Progenitor cell of endocrine pancreas (in vitro differentiated cells): ENCODE results near the gene RNU6-1. TPM values are rescaled to one million over a fixed set of nuclear protein-coding genes. Genes with fewer than 3 reads are reported as not detected.

Experiments used
- DNase-seq: peaks from one replicate; pipeline ENCODE4 v3.0.0; 2021; ENCODE audit warnings: low spot score; ENCODE audit not compliant: unreplicated experiment
- H3K27ac Mint-ChIP-seq: 2 replicates; pipeline ENCODE4 v1.8.0; 2021; ENCODE audit warnings: mild to moderate bottlenecking, moderate library complexity, mixed read lengths
- H3K27me3 Mint-ChIP-seq: 2 replicates; pipeline ENCODE4 v1.8.0; 2021; ENCODE audit warnings: mixed read lengths
- H3K36me3 Mint-ChIP-seq: 2 replicates; pipeline ENCODE4 v1.8.0; 2022; ENCODE audit warnings: mixed read lengths; ENCODE audit not compliant: insufficient read depth
- H3K4me1 Mint-ChIP-seq: 2 replicates; pipeline ENCODE4 v1.8.0; 2021; ENCODE audit warnings: low read depth, mixed read lengths
- H3K4me3 Mint-ChIP-seq: 2 replicates; pipeline ENCODE4 v1.8.0; 2021; ENCODE audit warnings: low read depth, mild to moderate bottlenecking, moderate library complexity, mixed read lengths
- H3K9me3 Mint-ChIP-seq: 2 replicates; pipeline ENCODE4 v1.8.0; 2021; ENCODE audit warnings: low read depth, mixed read lengths
- total RNA-seq: library from RNA; stranded (reverse); gene quantifications from 2 replicates; pipeline ENCODE4 v1.2.1, GENCODE V29; 2021
- TF ChIP-seq, protein P1 (sequence below): fragments of 200-600 bp; sonication (generic); IDR thresholded peaks from one replicate; pipeline ENCODE4 v1.5.0; 2021; ENCODE audit warnings: antibody characterized with exemption, mild to moderate bottlenecking; ENCODE audit not compliant: unreplicated experiment

Gene RNU6-1
- total RNA-seq, 1 donor from 2014 or later = not detected

DNA sequence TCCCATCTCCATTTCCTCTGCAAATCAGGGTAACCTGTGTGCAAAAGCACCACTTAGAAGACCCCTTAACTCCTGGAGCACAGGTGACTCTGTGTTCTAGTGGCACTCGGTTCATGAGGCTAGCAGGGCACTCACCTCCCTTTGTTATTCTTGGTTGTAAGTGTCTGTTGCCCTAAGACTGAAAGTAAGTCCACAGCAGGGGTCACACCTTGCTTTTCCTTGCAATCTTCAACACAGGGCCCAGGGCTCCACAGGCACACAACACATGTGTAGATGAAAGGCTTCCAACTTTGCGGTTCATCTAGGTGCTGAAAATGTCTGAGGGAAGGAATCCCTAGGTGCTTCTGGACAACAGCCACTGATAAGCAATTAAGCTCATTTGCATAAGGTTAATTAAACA, 2.9 kb downstream of the RNU6-1 start:
- TF ChIP-seq, protein P1, sequence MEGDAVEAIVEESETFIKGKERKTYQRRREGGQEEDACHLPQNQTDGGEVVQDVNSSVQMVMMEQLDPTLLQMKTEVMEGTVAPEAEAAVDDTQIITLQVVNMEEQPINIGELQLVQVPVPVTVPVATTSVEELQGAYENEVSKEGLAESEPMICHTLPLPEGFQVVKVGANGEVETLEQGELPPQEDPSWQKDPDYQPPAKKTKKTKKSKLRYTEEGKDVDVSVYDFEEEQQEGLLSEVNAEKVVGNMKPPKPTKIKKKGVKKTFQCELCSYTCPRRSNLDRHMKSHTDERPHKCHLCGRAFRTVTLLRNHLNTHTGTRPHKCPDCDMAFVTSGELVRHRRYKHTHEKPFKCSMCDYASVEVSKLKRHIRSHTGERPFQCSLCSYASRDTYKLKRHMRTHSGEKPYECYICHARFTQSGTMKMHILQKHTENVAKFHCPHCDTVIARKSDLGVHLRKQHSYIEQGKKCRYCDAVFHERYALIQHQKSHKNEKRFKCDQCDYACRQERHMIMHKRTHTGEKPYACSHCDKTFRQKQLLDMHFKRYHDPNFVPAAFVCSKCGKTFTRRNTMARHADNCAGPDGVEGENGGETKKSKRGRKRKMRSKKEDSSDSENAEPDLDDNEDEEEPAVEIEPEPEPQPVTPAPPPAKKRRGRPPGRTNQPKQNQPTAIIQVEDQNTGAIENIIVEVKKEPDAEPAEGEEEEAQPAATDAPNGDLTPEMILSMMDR = no peak
- Mint-ChIP-seq H3K9me3 (no peaks in the 10 kb centered on the region), H3K4me1 (peaks cover 25% of the 10 kb centered on the region), H3K36me3 (peaks cover 2% of the 10 kb centered on the region), H3K27ac (no peak overlapping the region), H3K27me3 (peaks cover 68% of the 10 kb centered on the region), H3K4me3 (no peak overlapping the region)
- no peak for DNase-seq

DNA sequence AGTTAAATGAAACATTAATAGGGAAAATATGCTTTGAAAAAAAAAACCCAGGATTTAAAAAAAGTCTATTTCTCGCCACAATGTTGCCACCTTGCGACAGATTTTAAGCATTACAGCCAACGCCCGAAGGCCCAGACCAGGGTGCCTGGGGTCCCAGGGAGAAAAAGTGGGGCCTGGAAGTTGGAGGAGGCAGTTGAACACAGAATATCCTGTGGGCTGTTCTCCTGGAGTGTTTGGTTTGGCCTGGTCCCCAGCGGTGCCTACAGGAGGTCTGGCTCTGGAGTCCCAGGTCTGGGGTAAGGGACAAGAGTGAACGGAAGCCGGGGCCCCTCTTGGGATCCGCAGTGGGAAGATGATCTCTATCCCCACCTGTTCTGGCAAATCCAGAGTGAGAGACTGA, 3.4 kb downstream of the RNU6-1 start:
- Mint-ChIP-seq H3K27ac (no peak overlapping the region), H3K27me3 (peaks cover 73% of the 10 kb centered on the region), H3K4me3 (peak overlapping the region; percentile 53), H3K36me3 (peaks cover 2% of the 10 kb centered on the region), H3K9me3 (no peaks in the 10 kb centered on the region), H3K4me1 (peaks cover 24% of the 10 kb centered on the region)
- no peak for DNase-seq
- TF ChIP-seq, protein P1 = peak; percentile 84

DNA sequence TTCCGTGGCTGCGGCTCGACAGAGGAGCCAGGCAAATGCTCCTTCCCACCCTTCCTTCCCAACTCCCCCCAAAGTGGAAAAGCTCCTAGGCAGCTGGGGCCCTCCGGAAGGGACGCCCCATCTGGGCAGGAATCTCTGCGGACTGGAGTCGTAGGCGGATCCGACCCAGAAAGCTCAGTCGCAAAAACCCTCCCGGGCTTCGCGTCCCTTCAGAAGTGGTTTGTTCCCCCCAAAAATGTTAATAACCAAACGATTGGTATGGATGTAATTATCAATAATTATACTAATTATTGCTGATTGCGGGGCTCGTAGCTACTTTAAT, 3.8 kb downstream of the RNU6-1 start:
- DNase-seq = no peak
- Mint-ChIP-seq H3K27ac (peak overlapping the region; percentile 77), H3K36me3 (peaks cover 2% of the 10 kb centered on the region), H3K27me3 (peaks cover 76% of the 10 kb centered on the region), H3K4me3 (peak overlapping the region; percentile 53), H3K9me3 (no peaks in the 10 kb centered on the region), H3K4me1 (peaks cover 20% of the 10 kb centered on the region)
- TF ChIP-seq, protein P1 = no peak

DNA sequence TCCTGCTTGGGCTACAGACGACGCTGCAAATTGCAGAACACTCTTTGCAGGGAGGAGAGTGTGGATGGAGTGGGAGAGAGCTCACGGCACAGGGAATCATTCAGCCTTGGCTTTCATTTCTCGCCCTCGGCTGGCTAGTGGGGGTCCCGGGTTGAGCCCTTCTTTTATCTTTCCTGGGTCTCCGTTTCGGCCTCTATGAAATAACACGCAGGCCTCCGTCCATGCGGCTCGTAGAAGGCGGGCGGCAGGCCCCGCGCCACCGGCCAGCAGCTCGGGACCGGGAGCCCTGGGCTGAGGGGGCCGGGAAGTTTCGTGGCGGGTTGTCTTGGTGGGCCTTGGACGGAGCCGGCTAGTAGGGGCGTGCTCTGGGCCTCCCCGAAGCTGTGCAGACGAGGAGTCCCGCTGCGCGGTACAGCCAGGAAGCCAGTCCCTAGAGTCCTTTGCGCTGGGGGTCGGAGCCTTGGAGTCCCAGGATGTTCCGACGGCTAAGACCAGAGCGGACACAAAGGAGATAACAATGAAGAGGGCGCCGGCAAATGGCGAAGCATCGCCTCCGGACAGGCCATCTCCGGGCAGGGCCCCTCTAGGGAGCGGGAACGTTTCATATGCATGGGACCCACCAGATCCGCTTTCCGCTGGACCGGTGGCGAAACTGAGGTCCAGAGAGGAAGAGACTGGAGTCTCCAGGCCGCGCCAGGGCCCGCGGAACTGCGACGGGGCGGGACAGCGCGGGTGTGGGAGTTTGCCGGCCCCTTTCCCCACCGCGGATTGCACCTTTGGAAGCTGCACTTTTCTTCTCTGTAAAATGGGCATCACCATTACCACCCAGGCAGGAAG, 4.3 kb downstream of the RNU6-1 start:
- Mint-ChIP-seq H3K4me1 (peaks cover 18% of the 10 kb centered on the region), H3K4me3 (peak overlapping the region; percentile 68), H3K9me3 (no peaks in the 10 kb centered on the region), H3K27ac (peak overlapping the region; percentile 77), H3K27me3 (peaks cover 80% of the 10 kb centered on the region), H3K36me3 (peaks cover 2% of the 10 kb centered on the region)
- DNase-seq = no peak
- TF ChIP-seq, protein P1 = no peak

DNA sequence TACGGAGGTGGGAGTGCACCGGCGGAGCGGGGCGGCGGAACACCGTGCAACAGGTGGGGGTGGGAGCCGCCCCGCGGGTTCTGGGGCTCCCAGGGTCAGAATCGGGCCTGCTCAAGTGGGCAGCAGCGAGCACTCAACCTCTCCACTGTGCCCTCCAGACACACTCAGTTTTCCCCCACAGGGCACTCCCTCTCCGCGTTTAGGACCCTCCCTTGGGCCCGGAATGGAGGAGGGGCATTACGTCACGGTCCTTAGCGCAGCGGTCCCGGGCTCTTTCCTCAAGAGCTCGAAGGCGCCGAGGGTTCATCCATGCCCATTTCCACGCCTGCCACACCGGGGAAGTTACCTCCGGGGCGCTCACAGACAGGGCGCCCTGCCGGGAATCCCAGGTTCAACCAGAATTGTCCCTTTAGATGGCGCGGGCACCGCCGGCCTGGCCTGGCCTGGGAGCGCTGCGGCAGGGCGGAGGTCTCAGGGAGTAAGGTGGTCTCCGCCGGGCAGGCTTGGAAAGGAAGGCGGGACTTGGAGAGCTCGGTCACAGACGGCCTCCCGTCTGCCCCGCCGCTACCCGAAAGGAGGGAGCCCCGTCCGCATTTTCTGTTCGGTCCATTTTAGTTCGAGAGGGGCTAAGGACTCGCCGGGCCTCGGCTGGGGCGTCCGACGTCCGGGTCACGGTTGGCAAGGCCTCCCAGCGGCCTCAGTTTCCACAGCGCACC, 5.1 kb downstream of the RNU6-1 start:
- Mint-ChIP-seq H3K4me1 (peaks cover 18% of the 10 kb centered on the region), H3K4me3 (peak overlapping the region; percentile 68), H3K27me3 (peaks cover 86% of the 10 kb centered on the region), H3K27ac (no peak overlapping the region), H3K36me3 (no peaks in the 10 kb centered on the region), H3K9me3 (no peaks in the 10 kb centered on the region)
- DNase-seq = no peak
- TF ChIP-seq, protein P1 = no peak
